Calu3 (cell line): Measurements from ENCODE around the gene TMEM106B. TPM values are rescaled to one million over a fixed set of nuclear protein-coding genes. Genes with fewer than 3 reads are reported as not detected.

Experiments used
- BruUV-seq: library from RNA; stranded (reverse); fragments of 400-500 nt; replicated peaks from 2 replicates; lab custom pipeline; 2021; lab: Mats Ljungman, UMichigan
- CTCF ChIA-PET: fragments of 300-600 bp; sonication (Branson Sonifier 250); formaldehyde crosslinking; loops from one replicate; lab custom pipeline; 2022; ENCODE audit warnings: antibody characterized with exemption; lab: Charles Lee
- DNase-seq: peaks from one replicate; pipeline ENCODE4 v3.0.0; 2022
- H3K27ac Mint-ChIP-seq: one replicate; pipeline ENCODE4 v1.8.0; 2022; ENCODE audit warnings: mixed read lengths; ENCODE audit not compliant: unreplicated experiment
- H3K27me3 Mint-ChIP-seq: one replicate; pipeline ENCODE4 v1.8.0; 2022; ENCODE audit warnings: mixed read lengths; ENCODE audit not compliant: unreplicated experiment
- H3K36me3 Mint-ChIP-seq: one replicate; pipeline ENCODE4 v1.8.0; 2022; ENCODE audit warnings: mild to moderate bottlenecking, moderate library complexity, mixed read lengths; ENCODE audit not compliant: insufficient read depth, unreplicated experiment
- H3K4me1 Mint-ChIP-seq: one replicate; pipeline ENCODE4 v1.8.0; 2022; ENCODE audit warnings: mild to moderate bottlenecking, low read depth, mixed read lengths; ENCODE audit not compliant: unreplicated experiment
- H3K4me3 Mint-ChIP-seq: one replicate; pipeline ENCODE4 v1.8.0; 2022; ENCODE audit warnings: mild to moderate bottlenecking, low read depth, moderate library complexity, mixed read lengths; ENCODE audit not compliant: unreplicated experiment
- H3K9me3 Mint-ChIP-seq: one replicate; pipeline ENCODE4 v1.8.0; 2022; ENCODE audit warnings: low read depth, mixed read lengths; ENCODE audit not compliant: unreplicated experiment
- intact Hi-C: fragments of 100-400 bp; cut with micrococcal nuclease; formaldehyde crosslinking; loops from one replicate; pipeline ENCODE4 v1.10.0; 2022; ENCODE audit not compliant: unreplicated experiment
- total RNA-seq: library from RNA; stranded (reverse); gene quantifications from 2 replicates; pipeline ENCODE4 v1.2.3, GENCODE V29; 2022
- TF ChIP-seq, protein P1 (sequence below): fragments of 200-600 bp; IDR thresholded peaks from one replicate; pipeline ENCODE4 v1.8.0; 2022; ENCODE audit warnings: antibody characterized with exemption; ENCODE audit not compliant: unreplicated experiment

TMEM106B gene
- total RNA-seq, 1 experiment from 2014 or later, result 76.7 TPM

DNA sequence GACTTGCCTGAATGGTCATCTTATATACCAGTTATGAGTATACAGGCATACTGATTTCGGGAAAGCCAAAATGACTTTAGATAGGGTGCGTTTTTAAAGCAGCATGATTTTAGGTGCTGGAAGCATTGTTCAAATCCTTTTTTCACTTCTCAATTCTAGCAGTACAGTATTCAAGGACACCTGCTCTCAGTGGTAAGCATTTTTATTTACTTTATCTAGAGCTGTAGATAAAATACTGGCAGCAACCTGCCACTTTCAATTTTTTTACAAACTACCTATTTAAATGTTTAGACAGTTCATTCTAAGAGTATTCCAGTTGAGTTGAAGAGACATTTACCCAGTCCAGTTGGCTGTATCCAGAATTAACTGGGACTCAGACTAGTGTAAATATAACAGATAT, 33.6 kb downstream of the TMEM106B start:
- Mint-ChIP-seq H3K4me3 (no peak overlapping the region), H3K27me3 (no peaks in the 10 kb centered on the region), H3K27ac (no peak overlapping the region), H3K4me1 (no peaks in the 10 kb centered on the region), H3K36me3 (no peaks in the 10 kb centered on the region), H3K9me3 (no peaks in the 10 kb centered on the region)
- CTCF ChIA-PET, result interaction anchor here (0.7 to 1.2 kb wide), 11 partner anchors 14 to 245 kb away, joined by 3 to 7 read pairs (median 4); no protein-coding TSS in a partner anchor
- intact Hi-C loops, result loop anchor here (1.0 to 10.0 kb wide), 5 partner anchors 76 to 820 kb away; no protein-coding TSS in a partner anchor
- no peak for DNase-seq
- TF ChIP-seq, protein P1, sequence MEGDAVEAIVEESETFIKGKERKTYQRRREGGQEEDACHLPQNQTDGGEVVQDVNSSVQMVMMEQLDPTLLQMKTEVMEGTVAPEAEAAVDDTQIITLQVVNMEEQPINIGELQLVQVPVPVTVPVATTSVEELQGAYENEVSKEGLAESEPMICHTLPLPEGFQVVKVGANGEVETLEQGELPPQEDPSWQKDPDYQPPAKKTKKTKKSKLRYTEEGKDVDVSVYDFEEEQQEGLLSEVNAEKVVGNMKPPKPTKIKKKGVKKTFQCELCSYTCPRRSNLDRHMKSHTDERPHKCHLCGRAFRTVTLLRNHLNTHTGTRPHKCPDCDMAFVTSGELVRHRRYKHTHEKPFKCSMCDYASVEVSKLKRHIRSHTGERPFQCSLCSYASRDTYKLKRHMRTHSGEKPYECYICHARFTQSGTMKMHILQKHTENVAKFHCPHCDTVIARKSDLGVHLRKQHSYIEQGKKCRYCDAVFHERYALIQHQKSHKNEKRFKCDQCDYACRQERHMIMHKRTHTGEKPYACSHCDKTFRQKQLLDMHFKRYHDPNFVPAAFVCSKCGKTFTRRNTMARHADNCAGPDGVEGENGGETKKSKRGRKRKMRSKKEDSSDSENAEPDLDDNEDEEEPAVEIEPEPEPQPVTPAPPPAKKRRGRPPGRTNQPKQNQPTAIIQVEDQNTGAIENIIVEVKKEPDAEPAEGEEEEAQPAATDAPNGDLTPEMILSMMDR, result no peak
- BruUV-seq, result no TSS peak

DNA sequence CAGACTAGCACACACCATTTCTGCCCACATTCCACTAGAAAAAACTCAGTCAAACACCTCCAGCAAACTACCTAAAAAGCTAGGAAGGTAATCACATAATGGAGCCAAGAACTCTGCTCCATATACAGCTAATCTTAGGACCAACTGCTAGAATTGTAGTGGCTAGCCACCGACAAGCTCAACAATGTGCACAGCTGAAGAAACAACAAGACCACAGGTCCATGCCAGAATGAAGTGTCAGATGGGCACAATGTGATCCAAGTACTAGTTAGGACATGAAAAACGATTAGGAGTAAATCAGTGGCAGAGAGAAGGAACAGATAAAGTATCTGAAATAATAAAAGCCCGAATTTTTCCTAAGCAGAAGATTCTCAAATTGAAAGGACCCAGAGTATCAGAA, 38.6 kb downstream of the TMEM106B start:
- Mint-ChIP-seq H3K27me3 (no peaks in the 10 kb centered on the region), H3K36me3 (no peaks in the 10 kb centered on the region), H3K4me1 (no peaks in the 10 kb centered on the region), H3K4me3 (no peak overlapping the region), H3K27ac (no peak overlapping the region), H3K9me3 (peaks cover 6% of the 10 kb centered on the region)
- no TSS peak for BruUV-seq
- CTCF ChIA-PET, result no interaction called here
- TF ChIP-seq, protein P1, result no peak
- DNase-seq, result no peak
- intact Hi-C loops, result loop anchor here (10.0 kb wide), 1 partner anchor 825 kb away; no protein-coding TSS in a partner anchor

DNA sequence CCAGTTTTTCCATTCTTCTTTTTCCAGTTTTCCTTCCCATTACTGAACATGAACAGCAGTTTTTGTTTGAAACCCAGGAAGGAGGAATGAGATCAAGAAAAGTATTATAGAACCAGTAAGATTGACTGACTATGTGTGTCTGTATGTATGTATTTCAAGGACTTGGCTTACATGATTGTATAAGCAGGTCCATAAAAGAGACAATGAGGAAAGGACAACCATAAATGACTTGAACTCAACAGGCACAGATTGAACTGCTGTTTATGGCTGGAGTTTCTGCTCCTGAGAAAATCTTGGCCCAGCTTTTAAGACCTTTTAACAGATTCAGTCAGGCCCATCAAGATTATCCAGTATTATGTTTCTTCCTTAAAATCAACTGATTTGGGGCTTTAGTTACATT, 39.1 kb downstream of the TMEM106B start:
- intact Hi-C loops, result no loop called here
- CTCF ChIA-PET, result no interaction called here
- peaks cover 6% of the 10 kb centered on the region for H3K9me3 Mint-ChIP-seq
- H3K4me3 Mint-ChIP-seq, result no peak overlapping the region
- DNase-seq, result no peak
- H3K27me3 Mint-ChIP-seq, result no peaks in the 10 kb centered on the region
- no TSS peak for BruUV-seq
- no peak overlapping the region for H3K27ac Mint-ChIP-seq
- H3K36me3 Mint-ChIP-seq, result no peaks in the 10 kb centered on the region
- no peaks in the 10 kb centered on the region for H3K4me1 Mint-ChIP-seq
- TF ChIP-seq, protein P1, result no peak

DNA sequence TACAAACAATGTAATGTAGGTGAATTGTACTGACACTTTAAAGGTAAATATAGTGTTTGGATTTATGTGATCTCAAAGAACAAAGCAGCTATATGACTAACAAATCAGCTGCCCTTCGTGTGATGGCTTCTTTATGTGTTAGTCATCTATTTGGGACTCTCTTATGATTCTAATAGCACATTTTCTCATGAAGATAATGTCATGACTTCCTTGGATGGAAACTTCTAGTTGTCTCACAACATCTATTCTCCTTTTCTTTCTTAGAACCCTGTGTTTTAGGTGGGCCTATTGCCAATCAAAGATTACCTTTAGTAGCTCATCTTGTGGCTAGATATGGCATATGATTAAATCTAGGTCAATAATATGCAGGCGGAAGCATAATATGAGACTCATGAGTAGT, 45.0 kb downstream of the TMEM106B start:
- H3K27ac Mint-ChIP-seq, result no peak overlapping the region
- intact Hi-C loops, result no loop called here
- no peaks in the 10 kb centered on the region for H3K27me3 Mint-ChIP-seq
- CTCF ChIA-PET, result no interaction called here
- peaks cover 6% of the 10 kb centered on the region for H3K9me3 Mint-ChIP-seq
- no peak overlapping the region for H3K4me3 Mint-ChIP-seq
- H3K36me3 Mint-ChIP-seq, result no peaks in the 10 kb centered on the region
- BruUV-seq, result no TSS peak
- H3K4me1 Mint-ChIP-seq, result no peaks in the 10 kb centered on the region
- TF ChIP-seq, protein P1, result no peak
- no peak for DNase-seq
